HG03432 (cell line): Measurements from ENCODE around the gene ASNSD1.

Source experiments
- ATAC-seq: cut with Tn5 transposase; IDR thresholded peaks from one replicate; pipeline ENCODE4 v1.9.1; 2021; ENCODE audit warnings: mild to moderate bottlenecking, moderate library complexity; ENCODE audit not compliant: unreplicated experiment

Gene ASNSD1

DNA sequence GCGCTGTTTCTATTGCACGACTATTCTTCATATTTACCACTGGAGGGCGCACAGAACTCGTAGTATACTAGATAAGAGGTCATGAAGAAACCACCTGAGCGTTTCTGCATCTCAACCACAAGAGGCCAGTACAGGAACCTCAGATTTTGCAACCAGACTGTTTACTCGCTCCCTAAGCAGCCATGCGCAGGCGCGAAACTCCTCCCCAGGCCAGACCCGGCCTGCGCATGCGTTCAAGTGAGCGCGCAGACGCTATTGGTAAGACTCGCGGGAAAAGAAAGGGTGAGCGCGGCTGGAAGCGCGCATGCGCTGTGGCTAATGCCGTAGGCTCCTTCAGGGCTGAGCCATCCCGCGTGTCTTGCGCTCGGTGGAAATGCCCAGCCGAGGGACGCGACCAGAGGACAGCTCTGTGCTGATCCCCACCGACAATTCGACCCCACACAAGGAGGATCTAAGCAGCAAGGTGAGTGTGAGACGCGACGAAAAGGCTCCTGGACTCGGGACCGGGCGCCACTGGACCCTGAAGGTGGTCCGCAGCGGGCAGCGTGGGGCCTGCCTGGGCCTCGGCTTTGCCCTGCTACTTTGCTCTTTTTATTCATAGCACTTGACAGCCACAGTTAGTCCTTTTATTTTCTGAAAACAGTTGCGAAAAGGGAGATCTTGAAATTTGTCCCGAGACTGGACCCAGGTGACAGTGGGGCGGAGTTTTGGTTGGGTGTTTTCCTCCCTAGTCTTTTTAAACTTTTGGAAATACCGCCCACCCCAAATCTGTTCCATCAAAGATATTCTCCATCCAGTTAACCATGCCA lies at the start of gene ASNSD1:
Gene ASNSD1 (plus strand): TSS at position 312 of the 809 bp plus-strand sequence. CDS start 4,674 bp downstream, outside the sequence.
- peak; percentile 96 for ATAC-seq

DNA sequence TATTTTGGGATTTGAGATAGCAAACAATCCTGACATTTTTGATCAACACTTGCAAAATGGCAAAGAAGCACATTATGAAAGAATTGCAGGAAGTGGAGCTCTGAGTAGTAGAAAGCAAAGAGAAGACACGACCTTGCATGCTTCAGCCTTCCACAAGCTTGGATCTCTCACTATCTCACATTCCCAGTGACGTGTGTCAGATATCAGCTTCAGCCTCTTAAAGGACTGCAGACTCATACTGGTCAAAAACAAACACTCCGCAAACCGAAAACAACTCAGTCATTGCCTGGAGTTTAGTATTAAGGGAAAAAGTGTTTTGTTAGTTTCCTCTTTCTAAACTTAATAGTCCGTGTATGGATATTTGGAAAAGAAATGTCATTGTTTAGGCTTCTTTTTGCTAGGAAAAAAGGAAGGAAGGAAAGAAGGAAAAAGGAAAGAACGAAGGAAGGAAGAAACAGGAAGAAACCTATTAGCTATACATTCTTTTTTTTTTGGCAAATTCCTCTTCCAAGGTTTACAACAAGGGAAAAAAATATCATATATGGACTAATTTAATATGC lies 48.1 kb upstream of the ASNSD1 start:
- ATAC-seq = no peak

DNA sequence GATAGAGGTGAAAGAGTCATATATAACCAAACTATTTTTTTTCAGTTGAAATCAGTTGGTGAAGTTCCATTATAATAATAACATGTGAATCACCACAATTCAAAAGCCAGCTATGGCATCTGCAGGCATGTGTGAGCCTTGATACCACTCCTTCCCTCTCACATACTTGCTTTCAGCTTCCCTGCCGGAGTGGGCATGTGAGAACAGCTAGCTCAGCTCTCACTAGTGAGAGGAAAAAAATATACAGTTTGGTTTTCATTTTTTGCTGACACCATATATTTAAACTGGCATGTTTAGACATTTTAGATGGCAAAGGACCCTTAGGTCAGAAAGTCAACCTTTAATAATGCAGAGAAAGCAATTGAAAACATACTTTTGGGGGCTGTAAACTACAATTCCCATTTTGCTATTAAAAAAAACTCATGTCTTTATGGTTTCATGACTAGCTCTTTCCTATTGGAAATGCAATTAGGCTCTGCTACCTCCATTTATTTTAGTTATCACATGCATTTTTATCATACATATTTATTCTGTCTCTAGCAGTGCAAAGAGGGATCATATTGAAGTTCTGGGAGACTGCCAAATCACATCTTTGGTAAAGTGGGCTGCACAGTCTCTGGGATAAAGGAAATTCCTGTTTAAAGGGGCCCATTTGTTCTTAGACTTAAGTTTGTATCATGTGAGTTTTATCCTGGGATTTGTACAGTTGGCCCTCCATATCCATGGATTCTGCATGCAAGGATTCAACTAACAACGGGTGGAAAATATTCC lies 47.4 kb upstream of the ASNSD1 start:
- no peak for ATAC-seq

DNA sequence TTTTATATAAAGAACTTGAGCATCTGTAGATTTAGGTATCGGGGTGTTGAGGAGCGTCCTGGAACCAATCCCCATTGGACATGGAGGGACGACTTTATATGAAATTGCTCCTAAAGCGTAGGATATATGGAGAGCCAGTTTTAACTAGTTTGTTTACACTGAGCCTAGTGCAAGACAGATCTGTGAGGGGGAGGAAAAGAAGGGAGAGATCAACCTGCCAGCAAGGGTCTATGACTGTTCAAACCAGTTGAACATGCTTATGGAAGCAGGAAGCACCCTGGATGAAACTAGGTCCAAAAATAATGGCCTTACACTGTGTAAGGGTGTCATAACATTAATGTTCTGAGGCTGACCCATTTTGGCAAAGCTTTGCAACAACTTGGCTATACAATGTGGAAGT lies 46.7 kb upstream of the ASNSD1 start:
- ATAC-seq = no peak

DNA sequence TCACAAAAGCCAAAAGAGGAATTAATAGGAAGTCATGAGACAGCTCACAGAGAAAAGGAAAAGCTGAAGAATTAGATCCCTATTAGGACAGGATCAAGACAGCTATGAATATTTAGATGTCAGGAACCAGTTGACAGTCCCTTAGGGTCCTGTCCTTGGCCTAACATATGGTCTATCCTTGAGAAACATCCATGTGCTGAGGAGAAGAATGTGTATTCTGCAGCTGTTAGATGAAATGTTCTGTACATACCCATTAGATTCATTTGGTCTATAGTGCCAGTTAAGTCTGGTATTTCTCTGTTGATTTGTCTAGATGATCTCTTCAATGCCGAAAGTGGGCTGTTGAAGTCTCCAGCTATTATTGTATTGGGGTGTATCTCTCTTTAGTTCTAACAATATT lies 43.1 kb upstream of the ASNSD1 start:
- ATAC-seq = no peak

DNA sequence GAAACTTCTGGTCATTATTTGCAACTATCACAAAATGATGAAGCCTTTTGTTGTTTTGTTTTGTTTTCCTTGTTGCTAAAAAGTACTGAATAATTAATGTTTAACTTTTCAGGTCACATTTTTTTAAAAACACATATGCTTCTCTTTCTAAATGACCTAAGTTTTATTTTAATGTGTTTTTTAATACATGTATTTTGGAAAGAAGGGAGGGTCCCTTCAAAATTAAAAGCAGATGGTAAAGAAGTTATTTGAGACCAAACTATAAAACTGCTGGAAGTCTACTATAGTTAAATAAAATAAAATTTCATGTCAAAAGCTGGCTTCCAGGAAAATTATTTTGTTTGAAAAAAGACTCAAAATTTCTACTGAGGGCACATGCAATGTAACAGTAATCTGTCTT lies 39.5 kb upstream of the ASNSD1 start:
- no peak for ATAC-seq

DNA sequence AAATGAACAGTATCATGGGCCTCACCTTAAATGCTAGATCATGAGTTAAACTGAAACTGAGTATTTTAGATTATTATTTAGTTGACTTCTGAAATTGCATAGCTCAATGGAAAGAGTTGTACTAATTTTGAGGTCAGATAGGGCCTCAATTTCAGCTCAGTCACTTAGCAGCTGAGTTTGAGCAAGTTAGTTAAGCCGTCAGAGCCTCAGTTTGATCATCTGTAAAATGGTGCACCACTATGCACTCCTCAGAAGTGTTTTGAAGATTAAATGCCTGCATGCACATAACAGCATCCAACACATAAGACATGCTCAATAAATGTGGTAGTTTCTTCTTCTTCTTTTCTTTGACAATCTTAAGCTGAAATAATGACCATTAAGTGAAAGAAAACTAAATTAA lies 38.2 kb upstream of the ASNSD1 start:
- ATAC-seq = no peak

DNA sequence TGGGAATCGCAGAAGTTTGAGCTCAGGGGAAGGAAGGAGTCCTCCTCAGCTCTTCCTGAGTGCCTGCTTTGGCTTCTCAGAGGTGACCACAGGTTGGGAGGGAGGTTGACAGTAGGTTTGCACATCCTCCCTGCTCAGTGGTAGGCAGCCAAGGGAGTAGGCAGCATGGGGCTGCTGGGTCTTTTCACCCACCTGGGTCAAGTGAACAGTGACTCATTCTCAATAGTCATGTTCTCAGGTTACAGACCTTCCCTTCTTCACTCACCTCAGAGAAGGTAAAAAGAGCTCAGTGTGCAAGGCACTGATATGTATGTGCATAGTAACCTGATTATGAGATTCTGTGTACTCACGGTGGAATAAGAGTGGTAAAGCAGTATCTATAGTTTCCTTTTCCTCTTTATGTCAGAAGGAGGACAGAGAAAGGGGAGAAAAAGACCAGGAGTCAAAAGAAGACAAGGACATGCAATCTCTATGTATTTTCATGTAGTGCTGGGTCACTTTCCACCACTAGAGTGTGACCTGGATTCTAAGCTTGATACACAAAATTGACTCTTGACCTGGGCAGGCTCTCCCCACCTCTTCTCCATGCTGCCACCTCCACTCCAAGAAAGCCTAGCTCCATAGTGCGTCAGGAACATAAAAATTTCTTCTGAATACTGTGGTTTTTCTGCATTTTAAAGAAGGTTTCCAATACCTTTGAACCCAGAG lies 36.5 kb upstream of the ASNSD1 start:
- ATAC-seq = no peak

DNA sequence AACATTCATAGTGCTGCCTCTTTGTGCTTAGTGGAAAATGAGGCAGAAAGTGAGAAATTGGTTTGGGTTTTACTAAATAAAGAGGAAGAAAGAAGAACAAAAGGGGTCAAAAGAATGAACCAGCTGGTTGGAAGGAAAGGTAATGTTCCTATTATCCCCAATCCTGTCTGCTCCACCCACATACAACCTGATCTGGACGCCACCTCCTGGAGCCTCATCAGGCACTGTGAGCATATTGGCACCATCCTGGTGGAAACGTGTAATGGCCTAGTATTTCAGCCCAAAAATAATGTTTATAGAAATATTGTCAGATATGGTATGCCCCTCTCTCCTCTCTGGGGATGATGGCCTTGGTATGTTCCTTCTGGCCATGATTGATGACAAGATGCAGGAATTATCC lies 35.6 kb upstream of the ASNSD1 start:
- ATAC-seq = no peak

DNA sequence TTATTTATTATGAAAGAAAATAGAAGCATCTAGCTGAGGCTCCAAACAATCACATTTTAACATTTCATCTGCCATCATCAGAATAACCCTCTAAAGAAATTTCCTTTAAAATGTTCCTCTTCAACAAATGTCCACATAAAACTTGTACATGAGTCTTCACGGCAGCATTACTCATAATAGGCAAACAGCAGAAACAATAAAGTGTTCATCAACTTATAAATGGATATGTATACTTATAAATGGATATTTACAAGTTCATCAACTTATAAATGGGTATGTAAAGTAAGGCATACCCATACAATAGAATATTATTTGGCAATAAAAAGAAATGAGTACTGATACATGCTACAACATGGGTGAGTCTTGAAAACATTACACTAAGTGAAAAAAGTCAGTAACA lies 33.5 kb upstream of the ASNSD1 start:
- ATAC-seq = no peak

DNA sequence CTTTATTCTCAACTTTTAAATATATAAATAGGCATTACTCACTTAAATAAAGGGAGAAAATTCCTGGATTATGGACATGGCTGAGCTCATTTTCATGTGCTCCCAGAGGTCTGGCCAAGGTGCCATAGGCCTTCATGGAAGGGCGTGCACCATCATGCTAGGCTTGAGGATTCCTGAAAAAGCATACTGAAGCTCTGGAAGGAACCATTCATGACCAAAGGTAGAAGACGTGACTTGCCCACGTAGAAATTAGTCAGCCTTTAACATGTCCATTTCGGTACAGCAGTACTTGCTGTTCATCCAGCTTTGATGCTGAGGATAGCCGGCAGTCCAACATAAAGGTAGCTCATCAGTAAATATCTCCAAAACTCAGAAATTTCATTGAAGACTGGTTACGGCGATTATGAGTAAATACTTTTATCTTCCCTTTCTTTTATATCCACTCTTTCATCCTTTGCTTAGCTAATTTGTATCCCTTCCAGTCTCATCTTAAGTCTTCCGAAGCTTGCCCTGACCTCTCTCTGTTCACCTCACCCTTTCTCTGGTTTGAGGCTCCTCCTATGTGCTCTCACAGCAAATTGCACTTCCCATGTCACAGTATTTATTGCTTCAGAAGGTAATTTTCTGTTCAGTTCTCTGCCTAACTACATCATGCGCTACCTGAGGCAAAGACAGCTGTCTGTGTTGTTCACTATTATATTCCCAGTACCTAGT lies 32.3 kb upstream of the ASNSD1 start:
- no peak for ATAC-seq

DNA sequence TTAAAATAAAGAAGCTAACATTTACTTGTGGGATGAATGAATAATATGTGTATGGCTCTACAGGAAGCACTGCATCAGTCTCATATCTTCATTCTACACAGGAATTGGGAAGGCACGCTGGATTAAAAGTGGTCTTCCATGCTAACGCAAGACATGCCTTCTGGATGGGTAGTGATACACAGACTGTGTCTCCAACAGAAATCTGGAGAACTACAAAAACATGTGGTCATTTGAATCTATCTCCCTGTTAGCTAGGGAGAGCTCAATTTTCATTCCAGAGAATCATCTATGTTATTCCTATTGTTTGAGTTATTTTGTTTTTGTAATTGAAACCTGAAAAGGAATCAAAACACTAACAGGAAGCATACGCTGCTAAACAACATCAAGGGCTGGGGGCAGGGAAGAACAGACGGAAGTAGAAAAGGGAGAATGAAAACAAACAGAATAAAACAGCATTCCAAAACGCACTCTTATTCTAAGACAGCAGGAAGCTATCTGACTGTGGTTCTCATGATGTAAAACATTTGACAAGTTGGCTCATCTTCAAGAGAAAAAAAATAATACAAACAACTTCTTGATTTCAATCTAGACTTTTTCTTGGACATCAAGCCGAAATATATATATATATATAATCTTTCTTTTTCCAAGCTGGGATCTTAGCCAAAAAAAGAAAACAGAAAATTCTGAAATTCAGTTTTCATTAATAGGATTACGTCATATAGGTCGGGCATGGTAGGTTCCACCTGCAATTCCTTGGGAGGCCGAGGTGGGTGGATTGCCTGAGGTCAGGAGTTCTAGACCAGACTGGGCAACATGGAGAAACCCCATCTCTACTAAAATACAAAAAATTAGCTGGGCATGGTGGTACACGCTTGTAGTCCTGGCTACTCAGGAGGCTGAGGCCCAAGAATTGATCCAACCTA lies 31.5 kb upstream of the ASNSD1 start:
- no peak for ATAC-seq

DNA sequence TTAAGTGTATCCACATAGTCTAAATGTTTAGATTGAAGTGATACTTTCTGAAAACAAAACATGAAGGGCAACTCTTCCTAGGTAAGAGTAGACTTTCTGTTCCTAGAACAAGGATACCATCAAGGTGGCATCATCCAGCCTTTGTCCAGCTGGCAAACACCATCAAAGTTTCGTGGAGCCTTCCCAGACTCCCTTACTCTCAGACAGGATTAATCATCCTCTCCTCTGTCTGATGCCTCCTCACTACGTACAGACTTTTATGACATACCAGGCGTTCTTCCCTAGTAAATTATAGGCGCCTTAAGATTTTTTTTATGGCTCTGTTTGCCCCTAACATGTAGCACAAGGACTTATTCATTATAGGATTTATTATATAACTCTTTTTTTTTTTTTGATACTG lies 29.4 kb upstream of the ASNSD1 start:
- ATAC-seq = no peak

DNA sequence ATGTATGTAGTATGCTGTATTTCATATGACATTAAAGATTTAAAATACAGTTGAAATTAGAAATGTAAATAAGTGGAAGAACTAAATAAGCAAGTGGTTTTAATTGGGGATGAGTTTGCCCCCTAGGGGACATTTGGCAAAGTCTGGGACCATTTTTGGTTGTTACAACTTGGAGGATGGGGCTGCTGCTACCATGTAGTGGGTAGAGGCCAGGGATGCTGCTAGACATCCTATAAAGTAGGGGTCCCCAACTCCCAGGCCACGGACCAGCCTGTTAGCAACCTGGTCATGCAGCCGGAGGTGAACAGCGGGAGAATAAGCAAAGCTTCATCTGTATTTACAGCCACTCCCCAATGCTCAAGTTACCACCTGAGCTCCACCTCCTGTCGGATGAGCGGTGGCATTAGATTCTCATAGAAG lies 27.9 kb upstream of the ASNSD1 start:
- no peak for ATAC-seq

DNA sequence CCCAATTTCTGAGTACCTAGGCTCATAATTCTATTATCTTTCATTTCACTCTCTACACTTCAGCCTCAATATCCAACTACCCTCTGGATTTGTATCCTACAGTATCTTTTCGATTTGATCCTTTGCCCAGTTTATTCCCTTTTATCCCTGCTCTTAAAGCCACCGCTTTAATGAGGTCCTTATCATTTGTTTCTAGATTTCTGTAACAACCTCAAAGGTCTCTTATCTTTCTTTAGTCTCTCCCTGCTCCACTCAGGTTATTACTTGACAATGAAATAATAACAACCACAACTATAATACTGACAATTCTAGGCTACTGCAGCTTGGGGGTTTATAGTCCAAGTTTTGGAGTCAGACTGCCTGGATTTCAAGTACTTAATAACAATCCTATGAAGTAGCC lies 25.9 kb upstream of the ASNSD1 start:
- no peak for ATAC-seq

DNA sequence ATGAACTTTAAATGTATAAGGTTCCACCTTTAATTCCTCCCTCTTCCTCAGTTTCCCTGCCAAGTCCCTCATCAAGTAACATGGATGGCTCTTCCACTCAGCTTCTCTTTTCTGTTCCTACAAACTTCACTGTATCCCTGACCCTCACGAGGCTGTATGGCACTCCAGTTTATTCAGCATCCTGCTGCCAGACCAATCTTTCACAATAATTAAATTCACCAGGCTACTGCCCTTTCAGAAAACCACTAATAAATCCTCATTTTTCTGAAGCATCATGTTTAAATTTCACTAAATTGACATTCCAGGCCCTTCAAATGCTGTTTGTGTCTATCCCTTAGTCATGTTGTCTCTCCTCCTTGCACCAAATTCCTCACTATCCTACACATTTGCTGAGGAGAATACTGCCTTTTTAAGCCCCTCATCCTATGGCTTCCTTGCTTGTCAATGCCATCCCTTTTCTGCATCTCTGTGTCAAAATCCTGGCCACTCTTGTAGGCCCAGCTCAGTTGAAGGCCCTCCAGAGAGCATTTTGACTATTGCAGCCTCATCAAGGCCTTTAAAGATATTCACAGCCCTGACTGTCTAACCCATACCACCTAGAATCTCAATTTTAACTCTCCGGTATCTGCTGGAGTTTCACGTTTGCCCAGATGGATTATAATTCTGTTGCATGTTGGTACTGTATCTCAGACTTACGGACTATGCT lies 22.8 kb upstream of the ASNSD1 start:
- ATAC-seq = no peak

DNA sequence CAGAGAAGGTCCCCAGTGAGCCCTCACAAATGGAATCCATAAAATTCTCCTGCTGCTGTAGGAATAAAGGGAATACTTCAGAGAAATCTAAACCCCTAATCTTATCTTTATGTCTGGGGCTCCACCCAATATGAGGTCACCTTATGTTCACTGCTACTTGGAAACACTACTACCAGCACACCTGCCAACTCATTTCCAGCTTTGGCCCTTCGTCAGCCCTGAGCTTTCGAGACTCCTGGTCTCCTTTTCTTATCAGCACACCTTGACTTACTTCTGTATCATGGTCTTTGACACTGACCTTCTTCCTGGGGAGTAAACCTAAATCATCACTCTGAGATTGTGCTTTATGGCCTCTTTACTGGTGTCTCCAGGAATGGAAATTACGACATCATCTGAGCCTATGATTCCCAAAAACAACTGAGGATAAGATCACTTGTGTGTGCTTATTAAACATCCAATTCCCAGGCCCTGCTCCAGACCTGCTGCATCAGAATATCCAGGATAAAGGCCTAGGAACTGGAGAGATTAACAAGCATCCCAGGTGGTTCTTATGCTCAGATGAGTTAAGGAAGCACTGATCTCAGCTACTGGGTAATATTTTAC lies 22.2 kb upstream of the ASNSD1 start:
- ATAC-seq = no peak

DNA sequence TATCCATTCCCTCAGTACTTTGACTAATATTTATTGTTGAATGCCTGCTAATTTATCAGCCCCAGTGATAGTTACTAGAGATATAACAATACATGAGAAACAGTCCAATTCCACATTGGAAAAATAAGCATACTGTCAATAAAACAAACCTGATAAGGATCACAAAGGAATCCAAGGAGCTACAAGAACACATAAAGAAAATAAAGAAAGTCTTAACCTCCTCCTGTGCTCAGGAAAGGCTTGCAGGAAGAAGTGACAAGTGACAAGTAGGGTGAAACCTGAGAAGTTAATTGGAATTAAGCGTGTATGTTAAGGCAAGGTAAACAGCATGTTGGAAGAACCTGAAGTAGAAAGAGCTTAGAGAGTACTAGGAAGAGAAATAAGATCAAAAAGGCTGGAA lies 20.3 kb upstream of the ASNSD1 start:
- no peak for ATAC-seq

DNA sequence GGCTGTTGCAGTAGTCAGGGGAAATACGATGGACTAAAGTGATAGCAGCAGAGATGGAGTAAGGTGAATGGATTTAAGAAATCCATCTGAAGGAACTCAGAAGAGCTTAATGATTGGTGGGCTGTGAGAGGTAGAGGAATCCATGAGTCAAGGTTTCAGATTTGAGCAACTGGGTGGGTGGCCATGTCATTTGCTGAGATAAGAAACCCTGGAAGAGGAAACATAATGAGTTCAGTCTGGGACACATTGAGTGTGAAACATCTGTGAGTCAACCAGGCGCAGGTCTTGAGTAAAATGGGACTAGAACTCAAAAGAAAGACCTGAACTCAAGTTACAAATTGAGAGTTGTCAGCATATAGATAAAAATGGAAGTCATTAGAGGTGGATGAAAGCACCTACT lies 19.7 kb upstream of the ASNSD1 start:
- ATAC-seq = no peak
